GM18499 (cell line): ENCODE results near the gene NRG2.

ENCODE experiments used
- ATAC-seq: cut with Tn5 transposase; IDR thresholded peaks from one replicate; pipeline ENCODE4 v1.9.1; 2021; ENCODE audit warnings: moderate number of reproducible peaks; ENCODE audit not compliant: insufficient read depth, unreplicated experiment

The NRG2 gene

GRCh38 chr5:139867109-139867508 lies 176.0 kb downstream of the NRG2 start:
- ATAC-seq: no peak

- ATAC-seq: no peak
Measured at GRCh38 chr5:139864716-139865483, 178.2 kb downstream of the NRG2 start.

- ATAC-seq: no peak
Measured at GRCh38 chr5:139863855-139864558, 179.1 kb downstream of the NRG2 start.

GRCh38 chr5:139863361-139863760 lies 179.7 kb downstream of the NRG2 start:
- ATAC-seq: no peak

- no peak for ATAC-seq
Measured at GRCh38 chr5:139862803-139863202, 180.3 kb downstream of the NRG2 start.

- ATAC-seq: peak; percentile 50
Measured at GRCh38 chr5:139862313-139862712, 180.8 kb downstream of the NRG2 start.

GRCh38 chr5:139861889-139862207 lies 181.3 kb downstream of the NRG2 start:
- ATAC-seq: no peak

- no peak for ATAC-seq
Measured at GRCh38 chr5:139861021-139861888, 181.8 kb downstream of the NRG2 start.

GRCh38 chr5:139859013-139859412 lies 184.1 kb downstream of the NRG2 start:
- no peak for ATAC-seq

- no peak for ATAC-seq
Measured at GRCh38 chr5:139856714-139857113, 186.4 kb downstream of the NRG2 start.

- ATAC-seq: no peak
Measured at GRCh38 chr5:139855946-139856540, 187.1 kb downstream of the NRG2 start.

GRCh38 chr5:139855451-139855850 lies 187.6 kb downstream of the NRG2 start:
- no peak for ATAC-seq

GRCh38 chr5:139854953-139855352 lies 188.1 kb downstream of the NRG2 start:
- ATAC-seq: no peak

GRCh38 chr5:139854029-139854605 lies 189.0 kb downstream of the NRG2 start:
- ATAC-seq: no peak

GRCh38 chr5:139852696-139853095 lies 190.4 kb downstream of the NRG2 start:
- ATAC-seq: no peak

- no peak for ATAC-seq
Measured at GRCh38 chr5:139851558-139851957, 191.5 kb downstream of the NRG2 start.

GRCh38 chr5:139850423-139851016 lies 192.6 kb downstream of the NRG2 start:
- ATAC-seq: no peak

- no peak for ATAC-seq
Measured at GRCh38 chr5:139849942-139850341, 193.2 kb downstream of the NRG2 start.

GRCh38 chr5:139849501-139849900 lies 193.6 kb downstream of the NRG2 start:
- ATAC-seq: no peak
